Measurements from ENCODE around the gene KRTAP10-5. TPM values are rescaled to one million over a fixed set of nuclear protein-coding genes. Genes with fewer than 3 reads are reported as not detected.

Gene KRTAP10-5
- total RNA-seq, 1 donor = not detected

DNA sequence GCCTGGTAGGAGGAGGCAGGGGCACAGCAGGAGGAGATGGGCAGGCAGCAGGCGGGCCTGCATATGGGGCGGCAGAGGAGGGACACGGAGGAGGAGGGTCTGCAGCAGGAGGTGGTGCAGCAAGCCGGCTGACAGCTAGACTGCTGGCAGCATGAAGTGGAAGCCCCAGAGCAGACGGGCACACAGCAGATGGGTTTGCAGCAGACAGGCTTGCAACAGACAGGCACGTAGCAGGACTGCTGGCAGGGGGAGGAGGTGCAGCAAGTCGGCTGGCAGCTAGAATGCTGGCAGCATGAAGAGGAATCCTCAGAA is 615 bp downstream of the KRTAP10-5 start:
- no peaks in the 10 kb centered on the region for H3K4me1 ChIP-seq (ENCODE audit: insufficient read depth, low read length)
- no peak for DNase-seq (ENCODE audit: insufficient read length, low spot score, missing footprints)
- TF ChIP-seq, protein P1, sequence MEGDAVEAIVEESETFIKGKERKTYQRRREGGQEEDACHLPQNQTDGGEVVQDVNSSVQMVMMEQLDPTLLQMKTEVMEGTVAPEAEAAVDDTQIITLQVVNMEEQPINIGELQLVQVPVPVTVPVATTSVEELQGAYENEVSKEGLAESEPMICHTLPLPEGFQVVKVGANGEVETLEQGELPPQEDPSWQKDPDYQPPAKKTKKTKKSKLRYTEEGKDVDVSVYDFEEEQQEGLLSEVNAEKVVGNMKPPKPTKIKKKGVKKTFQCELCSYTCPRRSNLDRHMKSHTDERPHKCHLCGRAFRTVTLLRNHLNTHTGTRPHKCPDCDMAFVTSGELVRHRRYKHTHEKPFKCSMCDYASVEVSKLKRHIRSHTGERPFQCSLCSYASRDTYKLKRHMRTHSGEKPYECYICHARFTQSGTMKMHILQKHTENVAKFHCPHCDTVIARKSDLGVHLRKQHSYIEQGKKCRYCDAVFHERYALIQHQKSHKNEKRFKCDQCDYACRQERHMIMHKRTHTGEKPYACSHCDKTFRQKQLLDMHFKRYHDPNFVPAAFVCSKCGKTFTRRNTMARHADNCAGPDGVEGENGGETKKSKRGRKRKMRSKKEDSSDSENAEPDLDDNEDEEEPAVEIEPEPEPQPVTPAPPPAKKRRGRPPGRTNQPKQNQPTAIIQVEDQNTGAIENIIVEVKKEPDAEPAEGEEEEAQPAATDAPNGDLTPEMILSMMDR (IDR thresholded peaks at IDR 0.05; ENCODE audit: extremely low read depth, low read depth, low read length) = no peak
- no peaks in the 10 kb centered on the region for H3K36me3 ChIP-seq (ENCODE audit: insufficient read depth, low read length)
- H3K27me3 ChIP-seq (ENCODE audit: insufficient read depth, low read length) = no peaks in the 10 kb centered on the region
- H4K20me1 ChIP-seq (ENCODE audit: insufficient read depth, low read length) = no peaks in the 10 kb centered on the region
- H3K9me3 ChIP-seq (ENCODE audit: low read depth, low read length) = no peaks in the 10 kb centered on the region
- H3K4me2 ChIP-seq (ENCODE audit: insufficient read depth, low read length) = no peak overlapping the region
- no peak overlapping the region for H3K27ac ChIP-seq (ENCODE audit: low read depth, low read length)
- no peaks in the 10 kb centered on the region for H3K79me2 ChIP-seq (ENCODE audit: insufficient read depth, low read length)
- H2AFZ ChIP-seq (ENCODE audit: low read length) = no peak overlapping the region
- H3K4me3 ChIP-seq (ENCODE audit: insufficient read depth, low read length) = no peak overlapping the region

DNA sequence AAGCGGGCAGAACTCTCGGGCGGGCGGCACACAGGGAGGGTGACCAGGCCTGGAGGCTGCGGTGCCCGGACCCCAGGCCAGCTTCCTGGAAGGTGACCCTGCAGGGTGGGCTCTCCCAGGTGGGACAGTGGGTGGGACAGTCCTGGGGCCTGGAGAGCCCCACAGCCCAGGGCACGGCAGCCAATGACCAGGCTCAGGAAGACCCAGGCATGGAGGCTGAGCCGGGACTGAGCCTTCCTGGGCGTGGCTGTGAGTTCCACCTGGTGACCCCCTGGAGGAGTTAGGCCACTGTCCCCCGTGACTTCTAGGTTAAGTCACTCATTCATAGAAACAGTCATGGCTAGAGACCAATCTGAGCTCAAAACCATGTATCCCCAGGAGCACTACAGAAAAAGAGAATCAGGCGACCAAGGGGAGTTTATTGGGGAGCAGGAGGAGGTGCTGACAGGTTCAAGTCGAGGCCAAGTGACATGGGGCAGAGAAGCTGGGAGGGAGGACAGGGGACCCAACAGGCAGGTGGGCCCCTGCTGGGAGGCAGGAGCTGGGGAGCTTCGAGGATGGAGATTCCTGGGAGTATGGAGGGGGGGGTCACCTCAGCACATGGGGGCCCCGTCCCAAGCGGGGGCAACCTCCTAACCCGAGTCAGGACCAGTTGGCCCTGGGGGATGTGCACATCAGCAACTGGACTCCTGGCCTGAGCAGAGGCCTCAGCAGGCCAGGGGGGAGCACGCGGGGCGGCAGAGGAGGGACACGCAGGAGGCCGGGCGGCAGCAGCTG is 1.2 kb downstream of the KRTAP10-5 start:
- H3K27ac ChIP-seq (ENCODE audit: low read depth, low read length) = no peak overlapping the region
- no peak for DNase-seq (ENCODE audit: insufficient read length, low spot score, missing footprints)
- H3K27me3 ChIP-seq (ENCODE audit: insufficient read depth, low read length) = no peaks in the 10 kb centered on the region
- no peaks in the 10 kb centered on the region for H3K9me3 ChIP-seq (ENCODE audit: low read depth, low read length)
- no peak overlapping the region for H3K4me2 ChIP-seq (ENCODE audit: insufficient read depth, low read length)
- no peak overlapping the region for H3K4me3 ChIP-seq (ENCODE audit: insufficient read depth, low read length)
- no peaks in the 10 kb centered on the region for H3K79me2 ChIP-seq (ENCODE audit: insufficient read depth, low read length)
- no peaks in the 10 kb centered on the region for H4K20me1 ChIP-seq (ENCODE audit: insufficient read depth, low read length)
- no peaks in the 10 kb centered on the region for H3K36me3 ChIP-seq (ENCODE audit: insufficient read depth, low read length)
- TF ChIP-seq, protein P1 (IDR thresholded peaks at IDR 0.05; ENCODE audit: extremely low read depth, low read depth, low read length) = no peak
- H3K4me1 ChIP-seq (ENCODE audit: insufficient read depth, low read length) = no peaks in the 10 kb centered on the region
- no peak overlapping the region for H2AFZ ChIP-seq (ENCODE audit: low read length)

DNA sequence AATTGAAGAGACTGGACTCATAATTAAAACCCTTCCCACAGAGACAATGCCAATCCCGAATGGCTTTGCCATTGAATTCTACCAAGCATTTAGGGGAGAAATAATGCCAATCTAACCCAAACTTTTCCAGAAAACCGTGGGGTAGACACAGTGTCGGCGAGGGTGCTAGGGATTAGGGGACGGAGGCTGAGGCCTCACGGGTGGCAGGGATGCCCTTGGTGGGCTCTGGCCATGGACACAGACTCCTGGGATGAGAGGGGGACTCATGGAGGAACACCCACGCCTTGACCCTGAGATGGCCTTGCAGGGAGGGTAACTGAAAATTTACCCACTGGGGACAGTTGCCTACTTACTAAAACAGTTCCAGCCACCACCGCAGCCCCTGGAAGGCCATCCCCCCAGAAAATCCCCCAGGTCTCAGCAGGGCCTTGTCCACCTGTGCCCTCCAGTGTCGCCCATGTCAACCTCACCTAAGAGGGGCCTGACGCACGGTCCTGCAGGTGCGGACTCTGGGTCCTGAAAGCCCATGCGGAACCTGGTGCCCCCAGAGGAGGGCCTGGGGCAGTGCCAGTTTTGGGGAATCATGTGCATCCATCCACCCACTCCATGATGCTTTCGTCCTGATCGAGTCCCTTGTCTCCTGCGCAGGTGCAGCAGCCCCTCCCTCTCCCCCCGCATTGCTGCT is 1.9 kb downstream of the KRTAP10-5 start:
- Histone ChIP-seq H4K20me1 (ENCODE audit: insufficient read depth, low read length) (no peaks in the 10 kb centered on the region), H3K4me2 (ENCODE audit: insufficient read depth, low read length) (no peak overlapping the region), H2AFZ (ENCODE audit: low read length) (no peak overlapping the region), H3K27ac (ENCODE audit: low read depth, low read length) (no peak overlapping the region), H3K4me3 (ENCODE audit: insufficient read depth, low read length) (no peak overlapping the region), H3K79me2 (ENCODE audit: insufficient read depth, low read length) (no peaks in the 10 kb centered on the region), H3K4me1 (ENCODE audit: insufficient read depth, low read length) (no peaks in the 10 kb centered on the region), H3K27me3 (ENCODE audit: insufficient read depth, low read length) (no peaks in the 10 kb centered on the region), H3K36me3 (ENCODE audit: insufficient read depth, low read length) (no peaks in the 10 kb centered on the region), H3K9me3 (ENCODE audit: low read depth, low read length) (no peaks in the 10 kb centered on the region)
- TF ChIP-seq, protein P1 (IDR thresholded peaks at IDR 0.05; ENCODE audit: extremely low read depth, low read depth, low read length) = no peak
- no peak for DNase-seq (ENCODE audit: insufficient read length, low spot score, missing footprints)

DNA sequence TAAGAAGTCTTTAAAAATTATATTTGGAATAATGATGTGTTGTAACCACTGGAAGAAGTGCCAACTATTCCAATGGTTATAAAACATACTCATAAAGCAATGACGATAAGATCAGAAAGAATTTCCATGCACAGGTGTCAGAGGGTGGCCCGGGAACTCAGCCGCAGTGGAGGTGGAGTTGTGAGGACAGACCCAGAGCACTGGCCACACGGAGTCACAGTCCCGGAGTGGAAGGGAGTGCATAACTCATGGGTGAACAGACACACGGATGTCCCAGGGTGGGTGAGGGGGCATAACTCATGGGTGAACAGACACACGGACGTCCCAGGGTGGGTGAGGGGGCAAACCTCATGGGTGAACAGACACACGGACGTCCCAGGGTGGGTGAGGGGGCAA is 4.4 kb downstream of the KRTAP10-5 start:
- no peak for DNase-seq (ENCODE audit: insufficient read length, low spot score, missing footprints)
- no peaks in the 10 kb centered on the region for H4K20me1 ChIP-seq (ENCODE audit: insufficient read depth, low read length)
- H3K4me1 ChIP-seq (ENCODE audit: insufficient read depth, low read length) = no peaks in the 10 kb centered on the region
- peaks cover 3% of the 10 kb centered on the region for H3K9me3 ChIP-seq (ENCODE audit: low read depth, low read length)
- TF ChIP-seq, protein P1 (IDR thresholded peaks at IDR 0.05; ENCODE audit: extremely low read depth, low read depth, low read length) = no peak
- no peak overlapping the region for H2AFZ ChIP-seq (ENCODE audit: low read length)
- H3K27me3 ChIP-seq (ENCODE audit: insufficient read depth, low read length) = peaks cover 14% of the 10 kb centered on the region
- H3K4me2 ChIP-seq (ENCODE audit: insufficient read depth, low read length) = no peak overlapping the region
- no peaks in the 10 kb centered on the region for H3K79me2 ChIP-seq (ENCODE audit: insufficient read depth, low read length)
- no peak overlapping the region for H3K27ac ChIP-seq (ENCODE audit: low read depth, low read length)
- no peak overlapping the region for H3K4me3 ChIP-seq (ENCODE audit: insufficient read depth, low read length)
- H3K36me3 ChIP-seq (ENCODE audit: insufficient read depth, low read length) = no peaks in the 10 kb centered on the region
